HepG2 (cell line): ENCODE results near the gene SNAI1. TPM values are rescaled to one million over a fixed set of nuclear protein-coding genes. Genes with fewer than 3 reads are reported as not detected.

Experiments used
- CERS6 ChIP-seq: sonication (generic); formaldehyde crosslinking; IDR thresholded peaks from 2 replicates; pipeline ENCODE4 v1.5.0; 2020; ENCODE audit warnings: missing genetic modification reagents
- DZIP1 ChIP-seq: sonication (generic); formaldehyde crosslinking; IDR thresholded peaks from 2 replicates; pipeline ENCODE4 v1.5.0; 2020; ENCODE audit warnings: mild to moderate bottlenecking, missing genetic modification reagents
- ETV5 ChIP-seq: IDR thresholded peaks from 2 replicates; pipeline ENCODE4 v1.6.1; 2018; ENCODE audit warnings: missing biosample characterization, missing genetic modification reagents, inconsistent platforms, borderline replicate concordance
- HDAC2 ChIP-seq: sonication (generic); formaldehyde crosslinking; IDR thresholded peaks from 2 replicates; pipeline ENCODE4 v1.4.0; 2020; ENCODE audit warnings: missing genetic modification reagents
- HNF4A ChIP-seq: sonication (generic); formaldehyde crosslinking; IDR thresholded peaks from 2 replicates; pipeline ENCODE4 v1.4.0; 2020; ENCODE audit warnings: missing genetic modification reagents
- IRF9 ChIP-seq: sonication (generic); formaldehyde crosslinking; IDR thresholded peaks from 2 replicates; pipeline ENCODE4 v1.8.0; 2022; ENCODE audit warnings: missing genetic modification reagents, mild to moderate bottlenecking, borderline replicate concordance
- KAT7 ChIP-seq: IDR thresholded peaks from 2 replicates; pipeline ENCODE4 v1.6.1; 2018; ENCODE audit warnings: borderline replicate concordance, missing compliant biosample characterization
- MAX ChIP-seq: IDR thresholded peaks from 2 replicates; pipeline ENCODE4 v1.6.1; 2012; ENCODE audit warnings: inconsistent platforms
- NFKBIZ ChIP-seq: IDR thresholded peaks from 2 replicates; pipeline ENCODE4 v1.6.1; 2018; ENCODE audit warnings: missing genetic modification reagents, missing compliant biosample characterization
- POLR2A ChIP-seq, 2 experiments: IDR thresholded peaks; 2 replicates each; pipeline ENCODE4 v1.6.1; 2011; ENCODE audit warnings: low read depth in 2 of 2, low read length in 2 of 2, mild to moderate bottlenecking in 1 of 2, moderate library complexity in 1 of 2; ENCODE audit not compliant: insufficient read depth in 1 of 2
- POLR2AphosphoS5 ChIP-seq: IDR thresholded peaks from 2 replicates; pipeline ENCODE4 v1.6.1; 2012; ENCODE audit warnings: low read depth, low read length
- RAD21 ChIP-seq: fragments of 450-650 bp; formaldehyde crosslinking; IDR thresholded peaks from 2 replicates; pipeline ENCODE4 v1.5.0; 2020; ENCODE audit warnings: mild to moderate bottlenecking
- REPIN1 ChIP-seq: sonication (generic); formaldehyde crosslinking; IDR thresholded peaks from 2 replicates; pipeline ENCODE4 v1.8.0; 2022; ENCODE audit warnings: missing genetic modification reagents, low read depth, mild to moderate bottlenecking, borderline replicate concordance
- SP140L ChIP-seq: sonication (generic); formaldehyde crosslinking; IDR thresholded peaks from 2 replicates; pipeline ENCODE4 v1.4.0; 2020; ENCODE audit warnings: missing genetic modification reagents, borderline replicate concordance
- SPEN ChIP-seq: sonication (generic); formaldehyde crosslinking; IDR thresholded peaks from 2 replicates; pipeline ENCODE4 v1.5.1; 2020; ENCODE audit warnings: low read depth, mild to moderate bottlenecking, missing genetic modification reagents
- TBX3 ChIP-seq: fragments of 450-650 bp; IDR thresholded peaks from 2 replicates; pipeline ENCODE4 v1.6.1; 2017; ENCODE audit warnings: antibody characterized with exemption, mild to moderate bottlenecking, inconsistent platforms, borderline replicate concordance
- ZNF225 ChIP-seq: sonication (generic); formaldehyde crosslinking; IDR thresholded peaks from 2 replicates; pipeline ENCODE4 v1.4.0; 2020; ENCODE audit warnings: mild to moderate bottlenecking, missing genetic modification reagents
- ZNF614 ChIP-seq: IDR thresholded peaks from 2 replicates; pipeline ENCODE4 v1.6.1; 2018; ENCODE audit warnings: missing biosample characterization, missing genetic modification reagents, inconsistent platforms, borderline replicate concordance
- ZNF737 ChIP-seq: sonication (generic); formaldehyde crosslinking; IDR thresholded peaks from 2 replicates; pipeline ENCODE4 v1.5.0; 2020; ENCODE audit warnings: missing genetic modification reagents, mild to moderate bottlenecking, borderline replicate concordance
- ZNF773 ChIP-seq: sonication (generic); formaldehyde crosslinking; IDR thresholded peaks from 2 replicates; pipeline ENCODE4 v1.4.0; 2020; ENCODE audit warnings: missing genetic modification reagents, borderline replicate concordance
- ZNF792 ChIP-seq: IDR thresholded peaks from 2 replicates; pipeline ENCODE4 v1.6.1; 2016
- polyA plus RNA-seq, 8 experiments: library from polyadenylated mRNA; depleted of rRNA in 3 of 8; stranded (reverse) in 7 of 8; unstranded in 1 of 8; fragments of >200 nt; fragmentation: Illumina TruSeq in 4 of 8; extraction: Trizol in 4 of 8; gene quantifications; 2 replicates each; pipeline versions ENCODE4 v1.2.1 to v1.2.3, GENCODE V29; 2011 to 2016; ENCODE audit warnings: low read depth in 4 of 8, missing spikeins in 1 of 8, mixed read lengths in 1 of 8; ENCODE audit not compliant: insufficient read depth in 1 of 8
- total RNA-seq, 5 experiments: library from RNA; depleted of rRNA; stranded (reverse); fragments of >200 nt; fragmentation: Illumina TruSeq; extraction: Trizol; gene quantifications; 2 replicates each; pipeline ENCODE4 v1.2.3, GENCODE V29; 2016; ENCODE audit warnings: low read depth in 1 of 5
- TF ChIP-seq, protein P1 (sequence below), 2 experiments: sonication (generic) in 1 of 2; formaldehyde crosslinking in 1 of 2; IDR thresholded peaks; 2 replicates each; pipeline versions ENCODE4 v1.5.1 to v1.6.1; 2011 to 2020; ENCODE audit warnings: borderline replicate concordance in 1 of 2, low read depth in 1 of 2, low read length in 1 of 2, mild to moderate bottlenecking in 1 of 2, missing genetic modification reagents in 1 of 2, moderate library complexity in 1 of 2

SNAI1 gene
- total and polyA plus RNA-seq, 2 of the 13 experiments (the other 11 are each of a cell fraction or from before 2014, with no cell fraction given) = 1.3 to 1.4 TPM

GRCh38 chr20:50029697-50030461 is 47.1 kb downstream of the SNAI1 start (continued):
- TF ChIP-seq DZIP1 = no peak
- TF ChIP-seq ETV5 = peak; percentile 38; the same call in 1 of the 2 replicates
- TF ChIP-seq MAX = peak; percentile 12; the same call in 1 of the 2 replicates
- no peak for TF ChIP-seq SP140L
- peak; percentile 74 for TF ChIP-seq SPEN (CRISPR knock-in tag)
- 0 out of 2 replicates have a peak, but pooled peaks have one; percentile 28 for TF ChIP-seq IRF9
- TF ChIP-seq POLR2A (IDR thresholded peaks at IDR 0.05; ENCODE audit: insufficient read depth in 1 of 2, low read depth in 2 of 2, low read length in 2 of 2) = peak; percentile 64 to 69; a peak in 3 of 4 replicates
- TF ChIP-seq REPIN1 = peak; percentile 81; the same call in 1 of the 2 replicates
- 0 out of 2 replicates have a peak, but pooled peaks have one; percentile 31 for TF ChIP-seq POLR2AphosphoS5
- no peak for TF ChIP-seq ZNF773 (CRISPR knock-in tag)
- 0 out of 2 replicates have a peak, but pooled peaks have one; percentile 23 for TF ChIP-seq KAT7
- TF ChIP-seq ZNF792 (CRISPR knock-in tag) = peak; percentile 51; the same call in 1 of the 2 replicates
- peak; percentile 86; the same call in 1 of the 2 replicates for TF ChIP-seq ZNF614 (CRISPR knock-in tag)
- peak; percentile 11; the same call in 1 of the 2 replicates for TF ChIP-seq RAD21
- TF ChIP-seq ZNF225 (CRISPR knock-in tag) = 0 out of 2 replicates have a peak, but pooled peaks have one; percentile 74
- TF ChIP-seq, protein P1, sequence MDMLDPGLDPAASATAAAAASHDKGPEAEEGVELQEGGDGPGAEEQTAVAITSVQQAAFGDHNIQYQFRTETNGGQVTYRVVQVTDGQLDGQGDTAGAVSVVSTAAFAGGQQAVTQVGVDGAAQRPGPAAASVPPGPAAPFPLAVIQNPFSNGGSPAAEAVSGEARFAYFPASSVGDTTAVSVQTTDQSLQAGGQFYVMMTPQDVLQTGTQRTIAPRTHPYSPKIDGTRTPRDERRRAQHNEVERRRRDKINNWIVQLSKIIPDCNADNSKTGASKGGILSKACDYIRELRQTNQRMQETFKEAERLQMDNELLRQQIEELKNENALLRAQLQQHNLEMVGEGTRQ (IDR thresholded peaks at IDR 0.05; ENCODE audit: low read depth, low read length) = no peak
- TF ChIP-seq, protein P1 (CRISPR knock-in tag; IDR thresholded peaks at IDR 0.05; ENCODE audit: borderline replicate concordance) = no peak
- TF ChIP-seq CERS6 (CRISPR knock-in tag) = no peak
- peak; percentile 69; the same call in 1 of the 2 replicates for TF ChIP-seq NFKBIZ (CRISPR knock-in tag)
- peak; percentile 91 for TF ChIP-seq HNF4A (CRISPR knock-in tag)
- no peak; the same call in 1 of the 2 replicates for TF ChIP-seq ZNF737 (CRISPR knock-in tag)
- TF ChIP-seq TBX3 = no peak
- peak; percentile 71 for TF ChIP-seq HDAC2 (CRISPR knock-in tag)
